Stimulated activated CD4-positive, alpha-beta T cell treated with anti-CD3 and anti-CD28 coated beads, Interleukin-4, amount 100 ng/mL, for 1 hour (primary cell): Measurements from ENCODE around the gene FAM162A.

Experiments
- DNase-seq: peaks from one replicate; pipeline ENCODE4 v3.0.0-alpha.2; 2020

The FAM162A gene

GRCh38 chr3:122389197-122389596 lies 5.2 kb downstream of the FAM162A start:
- DNase-seq: no peak

- no peak for DNase-seq
Observed at GRCh38 chr3:122389892-122390291, 5.9 kb downstream of the FAM162A start.

- no peak for DNase-seq
Observed at GRCh38 chr3:122390665-122391064, 6.7 kb downstream of the FAM162A start.

GRCh38 chr3:122391681-122392446 lies 7.9 kb downstream of the FAM162A start:
- DNase-seq: no peak

DNA sequence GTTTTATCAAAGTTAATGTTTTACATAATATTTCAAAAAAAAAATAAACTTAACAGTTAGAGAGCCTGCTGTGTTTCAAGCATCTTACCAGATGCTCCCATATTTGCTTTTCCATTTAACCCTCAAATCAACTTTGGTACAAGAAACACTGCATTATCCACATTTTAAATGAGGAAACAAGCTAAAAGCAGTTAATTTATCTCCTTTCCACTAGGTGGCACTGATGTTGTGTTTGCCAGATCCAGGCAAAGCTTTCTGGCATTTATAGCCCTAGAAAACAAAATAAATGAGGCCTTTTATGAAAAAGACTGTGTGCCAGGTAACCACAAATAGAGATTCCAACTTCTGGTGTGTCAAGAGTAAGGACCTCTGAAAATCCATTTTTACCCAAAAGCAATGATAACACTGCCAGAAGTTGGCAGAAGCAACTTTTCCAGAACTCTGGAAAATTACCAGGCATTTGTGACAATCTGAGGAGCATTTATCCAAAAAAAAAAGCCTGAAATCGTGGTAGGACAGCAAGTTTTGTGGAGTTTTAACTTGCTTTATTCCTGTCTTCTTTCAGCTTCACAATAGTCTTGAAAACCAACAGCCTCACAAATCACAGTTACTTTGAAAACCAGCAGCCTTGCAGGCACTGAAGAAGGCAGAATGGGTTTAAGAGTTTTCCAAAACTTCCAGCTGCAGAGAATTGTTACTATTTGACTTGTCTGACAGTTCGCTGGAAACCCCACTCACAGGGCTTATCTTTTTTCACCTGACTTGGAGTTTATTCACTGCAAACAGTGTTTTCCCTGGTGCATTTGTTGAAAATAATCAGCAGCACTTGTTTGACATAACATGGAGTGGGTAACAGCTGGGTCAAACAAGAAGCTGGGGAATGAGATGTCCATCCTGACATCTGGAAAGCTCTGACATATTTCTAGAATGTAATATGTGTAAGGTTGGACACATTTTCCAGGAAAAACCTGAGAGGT lies 9.2 kb downstream of the FAM162A start:
- no peak for DNase-seq

DNA sequence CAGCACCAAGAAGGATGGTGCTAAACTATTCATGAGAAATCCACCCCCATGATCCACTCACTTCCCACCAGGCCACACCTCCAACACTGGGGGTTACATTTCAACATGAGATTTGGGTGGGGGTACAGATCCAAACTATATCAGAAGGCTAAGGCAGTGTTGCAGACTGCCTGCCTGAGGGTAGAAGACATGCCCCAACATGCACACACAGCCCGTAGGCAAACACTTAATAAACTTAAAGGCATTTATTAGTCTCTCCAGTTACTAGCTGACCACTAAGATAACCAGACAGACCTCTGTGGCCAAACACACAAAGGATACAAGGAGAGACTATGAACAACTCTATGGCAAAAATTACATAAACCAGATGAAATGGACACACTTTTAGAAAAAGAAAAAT lies 10.2 kb downstream of the FAM162A start:
- DNase-seq: no peak

GRCh38 chr3:122395582-122395981 lies 11.6 kb downstream of the FAM162A start:
- DNase-seq: no peak

GRCh38 chr3:122396511-122396910 lies 12.5 kb downstream of the FAM162A start:
- DNase-seq: no peak

- no peak for DNase-seq
Observed at GRCh38 chr3:122397201-122397600, 13.2 kb downstream of the FAM162A start.

- no peak for DNase-seq
Observed at GRCh38 chr3:122398920-122399319, 14.9 kb downstream of the FAM162A start.

DNA sequence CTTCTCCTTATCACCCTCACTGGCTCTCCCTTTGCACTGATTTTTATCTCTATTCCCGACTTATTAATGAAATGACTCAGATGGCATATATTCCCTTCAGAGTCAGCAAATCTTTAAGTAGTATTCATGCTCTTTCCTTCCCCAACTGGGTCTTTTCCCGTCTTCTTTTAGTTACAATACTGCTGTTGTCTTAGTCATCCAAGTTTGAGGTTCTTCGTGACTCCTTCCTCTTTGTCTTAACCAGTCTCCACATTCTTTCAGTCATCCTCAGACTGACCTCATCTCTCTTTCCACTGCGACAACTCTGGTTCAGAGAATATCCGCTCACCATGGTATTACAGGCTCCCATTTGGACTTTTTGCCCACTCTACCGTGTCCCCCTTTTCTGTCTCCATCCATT lies 19.5 kb downstream of the FAM162A start:
- no peak for DNase-seq

DNA sequence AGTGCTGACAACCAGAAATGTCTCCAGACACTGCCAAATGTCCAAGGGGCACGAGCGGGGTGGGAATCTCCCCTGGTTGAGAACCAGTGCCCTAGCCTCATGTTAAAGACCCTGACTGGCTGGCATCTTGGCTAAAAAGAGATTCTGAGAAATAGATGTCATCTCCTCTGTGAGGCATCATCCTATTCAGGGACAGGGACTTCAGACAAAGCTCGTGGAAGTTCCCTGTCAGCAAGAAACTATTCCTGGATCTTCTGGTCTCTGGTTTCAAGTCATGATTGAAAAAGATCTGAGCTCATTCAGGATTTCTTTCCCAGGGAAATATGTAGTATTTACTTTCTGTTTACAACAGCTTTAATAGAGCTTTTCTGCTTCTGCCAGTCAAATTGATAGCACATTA lies 21.0 kb downstream of the FAM162A start:
- DNase-seq: no peak

DNA sequence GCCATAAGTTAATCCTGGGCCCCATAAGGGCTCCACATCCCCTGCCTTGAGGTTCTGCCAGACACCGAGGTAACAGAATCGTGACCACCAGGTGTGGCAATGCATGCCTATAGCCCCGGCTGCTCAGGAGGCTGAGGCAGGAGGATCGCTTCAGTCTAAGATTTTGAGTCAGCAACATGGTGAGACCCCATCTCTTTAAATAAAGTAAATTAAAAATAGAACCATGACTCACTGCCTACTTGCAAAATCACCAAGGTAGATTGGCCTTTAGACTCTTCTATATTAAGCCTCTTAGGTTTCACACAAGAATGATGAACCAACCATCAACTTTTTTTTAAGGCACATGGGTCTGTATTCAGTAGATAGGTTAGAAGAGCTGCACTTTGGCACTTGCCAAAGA lies 22.2 kb downstream of the FAM162A start:
- no peak for DNase-seq

GRCh38 chr3:122407946-122408345 lies 24.0 kb downstream of the FAM162A start:
- DNase-seq: no peak

GRCh38 chr3:122409446-122409845 lies 25.5 kb downstream of the FAM162A start:
- no peak for DNase-seq

DNA sequence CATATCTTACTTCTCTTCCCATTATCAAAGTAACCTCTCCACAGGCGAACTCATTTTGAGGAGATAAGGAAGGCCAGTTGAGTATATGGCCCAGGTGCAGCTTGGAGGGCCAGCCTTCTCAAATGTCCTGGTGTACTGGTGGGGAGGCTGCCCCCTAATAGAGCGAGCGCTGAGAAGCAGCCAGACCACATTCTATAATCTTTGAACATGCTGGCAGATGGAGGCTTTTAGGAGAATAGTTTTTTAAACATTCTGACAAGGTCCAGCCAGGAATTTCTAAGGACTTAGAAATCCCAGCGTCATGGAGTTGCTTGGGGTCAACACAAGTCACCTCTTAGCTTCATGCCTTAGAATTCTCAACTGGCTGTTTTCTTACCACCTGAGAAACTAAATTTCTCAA lies 26.1 kb downstream of the FAM162A start:
- DNase-seq: no peak

DNA sequence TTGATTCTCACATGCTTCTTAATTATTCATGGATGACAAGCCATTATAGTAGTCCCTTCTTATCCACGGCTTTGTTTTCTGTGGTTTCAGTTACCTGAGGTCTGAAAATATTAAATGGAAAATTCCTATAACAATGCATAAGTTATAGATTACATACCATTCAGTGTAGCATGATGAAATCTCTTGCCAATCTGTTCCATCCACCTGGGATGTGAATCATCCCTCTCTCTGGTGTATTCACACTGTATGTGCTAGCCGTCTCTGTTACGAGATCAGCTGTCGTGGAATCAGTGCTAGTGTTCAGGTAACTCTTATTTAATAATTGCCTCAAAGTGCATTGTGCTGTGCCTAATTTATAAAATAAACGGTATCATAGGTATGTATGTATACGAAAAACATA lies 26.7 kb downstream of the FAM162A start:
- DNase-seq: no peak

- no peak for DNase-seq
Observed at GRCh38 chr3:122414391-122414790, 30.4 kb downstream of the FAM162A start.

DNA sequence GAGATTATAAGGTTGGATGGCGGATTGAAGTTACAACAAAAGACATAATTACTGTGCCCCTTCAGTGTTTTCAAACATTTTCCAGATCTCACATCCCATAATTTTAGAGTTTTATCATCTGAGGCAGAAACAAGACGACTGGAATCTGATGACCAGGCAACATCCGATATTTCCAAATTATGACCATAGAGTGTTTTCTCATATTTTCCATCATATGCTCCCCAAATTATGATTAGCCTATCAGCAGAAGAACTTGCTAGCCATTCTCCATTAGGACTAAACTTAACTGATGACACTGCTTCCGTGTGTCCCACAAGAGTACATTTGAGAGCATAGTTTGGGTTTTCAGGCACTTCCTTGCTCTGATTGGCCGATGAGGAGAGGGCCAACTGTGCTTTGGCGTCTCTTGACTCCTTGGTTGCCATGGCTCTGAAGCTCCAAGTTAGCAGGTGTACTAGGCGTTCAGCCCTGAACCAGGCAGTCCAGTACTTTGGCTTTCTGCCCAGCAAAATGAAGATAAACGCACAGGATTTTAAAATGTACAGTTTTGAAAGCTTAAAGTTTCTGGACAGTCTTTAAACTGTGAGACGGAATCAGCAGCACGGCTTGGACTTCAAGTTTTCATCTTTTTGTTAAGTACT lies 31.2 kb downstream of the FAM162A start:
- DNase-seq: peak; percentile 15

- peak; percentile 97 for DNase-seq
Observed at GRCh38 chr3:122415762-122416654, 32.0 kb downstream of the FAM162A start, which contains the start of gene WDR5B. Gene WDR5B (minus strand): TSS chr3:122416062. CDS start chr3:122415528, 534 bp downstream.

GRCh38 chr3:122416966-122417365 lies 33.0 kb downstream of the FAM162A start:
- no peak for DNase-seq

- DNase-seq: no peak
Observed at GRCh38 chr3:122421101-122421500, 37.1 kb downstream of the FAM162A start.
